ENCODE results near the gene DENND1A.

GRCh38 chr9:123676869-123677268 lies 253.1 kb downstream of the DENND1A start:
- no peak for TF ChIP-seq POLR2AphosphoS5 (IDR thresholded peaks at IDR 0.05; ENCODE audit: low read depth, low read length)
- TF ChIP-seq TAF1 (IDR thresholded peaks at IDR 0.05; ENCODE audit: borderline replicate concordance, insufficient read depth, low read length): no peak
- TF ChIP-seq REST (IDR thresholded peaks at IDR 0.05; ENCODE audit: insufficient read depth in 1 of 2, low read depth in 2 of 2, low read length in 2 of 2): no peak
- TF ChIP-seq SIN3A (IDR thresholded peaks at IDR 0.05; ENCODE audit: borderline replicate concordance, insufficient read depth, low read length): no peak

All from PFSK-1 (cell line).